HG03460 (cell line): Measurements from ENCODE around the gene TSC22D3.
A peak's percentile ranks its signal among the peaks of the same experiment; 100 is the strongest.
"Not testable (repeated sequence)": the region's sequence is repeated elsewhere in the genome, so short reads cannot be mapped to it uniquely, and the experiment has no call there.

Source experiments
- ATAC-seq: cut with Tn5 transposase; IDR thresholded peaks from one replicate; pipeline ENCODE4 v1.9.1; 2021; ENCODE audit not compliant: unreplicated experiment

TSC22D3 gene

DNA sequence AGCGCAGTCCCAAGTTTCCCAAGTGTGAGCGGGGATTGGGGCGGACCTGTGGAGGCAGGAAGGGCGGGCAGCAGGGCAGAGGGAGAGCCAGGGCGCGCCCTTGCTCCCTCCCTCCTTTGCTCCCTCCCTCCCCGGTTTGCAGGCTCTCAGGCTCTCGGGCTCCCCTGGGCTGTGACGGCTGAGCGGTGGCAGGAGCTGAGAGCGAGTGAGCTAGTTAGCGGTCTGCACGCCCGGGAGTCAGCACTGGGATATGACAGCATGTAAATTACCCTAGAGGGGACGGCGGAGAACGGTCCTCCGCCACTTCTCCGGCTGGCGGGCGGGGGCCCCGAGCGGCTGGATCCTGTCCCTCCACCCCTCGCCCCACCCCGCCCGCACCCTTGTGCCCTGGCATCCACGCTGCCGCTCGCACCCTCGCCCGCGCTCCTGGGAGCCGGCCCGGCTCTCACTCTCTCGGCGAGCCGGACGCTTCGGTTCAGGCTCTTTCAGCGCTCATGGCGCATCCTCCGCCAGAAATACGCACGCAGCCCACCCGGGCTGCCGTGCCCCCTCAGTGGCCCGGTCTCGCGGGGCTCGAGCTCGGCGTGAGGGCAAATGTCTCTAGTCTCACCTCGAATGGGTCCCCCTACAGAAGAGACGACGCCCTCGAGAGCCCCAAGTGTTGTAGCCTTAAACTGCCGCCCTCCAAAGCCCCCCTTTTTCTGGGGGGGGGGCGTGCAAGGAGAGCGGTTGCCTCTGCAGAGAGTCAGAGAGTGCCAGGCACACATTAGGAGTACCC is at the start of gene TSC22D3:
TSS of gene TSC22D3 (minus strand) at position 54 of the 778 bp plus-strand sequence. CDS start 368 bp downstream, outside the sequence.
- peak; percentile 84 for ATAC-seq

DNA sequence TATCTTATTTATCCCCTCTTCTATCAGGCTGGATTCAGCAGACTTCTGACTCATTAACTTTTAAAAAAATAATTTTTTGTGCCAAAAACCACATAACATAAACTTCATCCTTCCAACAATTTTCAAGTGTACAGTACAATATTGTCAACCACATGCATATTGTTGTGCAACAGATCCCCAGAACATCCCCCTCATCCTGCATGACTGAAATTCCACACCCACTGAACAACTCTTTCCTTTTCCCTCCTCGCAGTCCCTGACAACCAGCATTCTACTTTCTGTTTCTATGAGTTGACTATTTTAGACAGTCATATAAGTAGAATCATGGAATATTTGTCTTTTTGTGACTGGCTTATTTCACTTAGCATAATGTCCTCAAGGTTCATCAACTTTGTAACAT is 47.9 kb upstream of the TSC22D3 start:
- ATAC-seq, result no peak

DNA sequence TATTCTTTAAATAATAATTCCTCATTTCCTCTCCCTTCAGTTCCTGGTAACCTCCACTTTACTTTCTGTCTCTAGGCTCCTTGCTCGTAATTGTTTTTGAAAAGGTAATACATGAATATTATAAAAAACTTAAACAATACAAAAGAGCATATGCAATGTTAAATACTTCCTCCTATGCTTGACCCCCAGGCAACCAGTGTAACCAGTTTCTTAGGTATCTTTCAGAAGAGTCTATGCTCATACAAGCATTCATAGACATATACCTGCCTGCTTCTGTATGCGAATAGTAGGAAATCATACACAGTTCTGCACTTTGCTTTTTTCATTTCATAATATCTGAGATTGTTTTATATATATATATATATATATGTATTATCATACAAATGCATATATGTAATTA is 47.5 kb upstream of the TSC22D3 start:
- ATAC-seq, result no peak

DNA sequence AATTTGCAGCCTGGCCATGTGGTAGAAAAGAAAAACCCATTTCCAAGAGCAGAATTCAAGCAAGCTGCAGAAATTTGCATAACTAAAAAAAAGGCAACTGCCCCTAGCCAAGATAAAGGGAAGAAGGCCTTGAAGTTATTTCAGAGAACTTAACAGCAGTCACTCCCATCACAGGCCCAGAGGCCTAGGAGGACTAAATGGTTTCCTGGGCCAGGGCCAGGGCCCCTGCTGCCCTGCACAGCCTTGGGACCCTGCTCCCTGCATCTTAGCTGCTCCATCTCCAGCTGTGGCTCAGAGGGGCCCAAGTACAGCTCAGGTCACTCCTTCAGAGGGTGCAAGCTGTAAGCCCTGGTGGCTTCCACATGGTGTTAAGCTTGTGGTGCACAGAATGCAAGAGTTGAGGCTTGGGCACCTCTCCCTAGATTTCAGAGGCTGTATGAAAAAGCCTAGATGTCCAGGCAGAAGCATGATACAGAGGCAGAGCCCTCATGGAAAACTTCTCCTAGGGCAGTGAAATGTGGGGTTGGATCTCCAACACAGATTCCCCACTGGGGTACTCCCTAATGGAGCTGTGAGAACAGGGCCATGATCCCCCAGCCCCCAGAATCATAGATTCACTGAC is 43.4 kb upstream of the TSC22D3 start:
- ATAC-seq, result no peak

DNA sequence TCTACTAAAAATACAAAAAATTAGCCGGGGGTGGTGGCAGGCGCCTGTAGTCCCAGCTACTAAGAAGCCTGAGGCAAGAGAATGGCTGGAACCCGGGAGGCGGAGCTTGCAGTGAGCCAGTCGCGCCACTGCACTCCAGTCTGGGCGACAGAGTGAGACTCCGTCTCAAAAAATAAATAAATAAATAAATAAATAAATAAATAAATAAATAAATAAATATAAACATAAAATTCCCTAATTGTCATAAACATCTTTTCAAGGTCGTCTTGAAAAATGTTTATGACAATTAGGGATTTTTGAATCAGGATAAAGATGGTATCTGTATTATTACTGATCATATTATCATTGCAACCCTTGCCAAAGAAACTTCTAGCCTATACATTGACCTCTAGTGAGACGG is 34.5 kb upstream of the TSC22D3 start:
- not testable (repeated sequence) for ATAC-seq

DNA sequence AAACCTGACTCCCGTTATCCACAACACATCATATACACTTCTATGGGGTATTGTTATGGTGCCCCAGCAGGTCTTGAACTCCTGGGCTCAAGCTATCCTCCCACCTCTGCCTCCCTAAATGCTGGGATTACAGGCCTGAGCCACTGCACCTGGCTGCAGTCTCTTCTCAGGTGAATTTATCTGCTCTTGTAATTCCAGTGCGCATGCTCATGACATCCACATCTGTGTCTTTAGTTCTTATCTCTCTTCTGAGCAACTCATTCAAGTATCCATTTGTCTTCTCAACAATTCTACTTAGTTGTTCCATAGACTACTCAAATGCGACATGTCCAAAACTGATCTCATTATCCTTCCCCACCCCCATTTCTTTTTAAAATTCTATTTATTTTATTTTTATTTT is 29.6 kb upstream of the TSC22D3 start:
- no peak for ATAC-seq

DNA sequence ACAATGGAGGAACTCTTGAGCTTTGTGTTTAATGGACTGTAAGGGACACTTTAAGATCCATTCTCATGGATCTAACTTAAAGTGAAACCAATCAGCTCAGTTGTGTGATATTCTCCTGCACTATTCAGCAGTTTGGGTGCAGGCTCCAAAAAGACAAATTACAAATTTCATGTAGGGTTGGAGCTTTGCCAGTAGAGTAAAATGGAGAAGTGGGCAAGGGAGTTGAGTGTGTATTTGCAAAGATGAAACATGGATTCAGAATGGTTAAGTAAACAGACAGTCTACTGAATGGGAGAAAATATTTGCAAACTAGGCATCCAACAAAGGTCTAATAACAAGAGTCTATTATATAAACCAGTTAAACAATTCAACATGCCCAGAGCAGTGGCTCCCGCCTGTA is 28.8 kb upstream of the TSC22D3 start:
- ATAC-seq, result no peak

DNA sequence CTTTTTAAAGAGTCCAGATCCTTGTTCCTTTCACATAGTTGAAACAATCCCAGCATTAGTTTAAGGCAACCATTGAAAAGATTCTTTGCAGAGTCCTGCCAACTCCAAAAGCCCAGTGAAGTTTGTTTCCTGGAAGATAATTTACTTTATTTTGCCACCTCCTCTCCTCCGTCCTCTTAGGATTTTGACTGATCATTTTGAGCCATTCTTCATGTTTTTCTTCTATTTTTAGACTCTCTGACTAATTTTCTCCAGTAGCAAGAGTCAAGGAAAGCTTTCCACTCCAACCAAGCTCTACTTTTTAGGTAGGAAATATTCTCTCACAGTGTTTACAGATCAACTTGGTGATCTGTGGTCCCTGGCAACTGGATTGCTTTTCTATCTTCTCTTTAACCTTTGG is 12.2 kb upstream of the TSC22D3 start:
- ATAC-seq, result no peak

DNA sequence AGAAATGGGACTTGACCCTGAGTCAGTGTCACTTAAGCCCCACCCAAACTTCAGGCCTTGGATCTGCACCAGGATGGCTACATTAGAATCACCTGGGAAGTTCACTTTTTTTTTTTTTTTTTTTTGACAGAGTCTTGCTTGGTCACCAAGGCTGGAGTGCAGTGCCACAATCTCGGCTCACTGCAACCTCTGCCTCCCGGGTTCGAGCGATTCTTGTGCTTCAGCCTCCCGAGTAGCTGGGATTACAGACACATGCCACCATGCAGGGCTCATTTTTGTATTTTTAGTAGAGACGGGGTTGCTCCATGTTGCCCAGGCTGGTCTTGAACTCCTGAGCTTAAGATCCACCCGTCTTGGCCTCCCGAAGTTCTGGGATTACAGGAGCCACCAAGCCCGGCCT is 4.9 kb upstream of the TSC22D3 start:
- no peak for ATAC-seq

DNA sequence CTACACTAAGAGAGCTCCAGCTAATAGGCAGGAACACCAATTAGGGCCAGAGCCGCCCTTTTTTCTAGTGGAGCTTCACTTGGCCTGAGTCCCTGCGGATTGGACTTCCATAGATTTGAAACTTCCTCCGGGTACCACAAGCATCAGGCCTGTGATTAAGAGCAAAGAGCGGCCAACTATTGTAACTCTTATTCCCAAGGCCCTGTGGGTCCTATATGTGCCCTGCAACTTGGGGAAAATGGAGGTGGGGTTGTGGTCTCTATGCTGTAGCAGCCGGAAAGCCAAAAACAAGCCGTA is 1.9 kb upstream of the TSC22D3 start, which contains the start of gene NCBP2L:
TSS of gene NCBP2L (plus strand) at position 198 of the 297 bp plus-strand sequence. CDS start 16,488 bp downstream, outside the sequence.
- no peak for ATAC-seq

DNA sequence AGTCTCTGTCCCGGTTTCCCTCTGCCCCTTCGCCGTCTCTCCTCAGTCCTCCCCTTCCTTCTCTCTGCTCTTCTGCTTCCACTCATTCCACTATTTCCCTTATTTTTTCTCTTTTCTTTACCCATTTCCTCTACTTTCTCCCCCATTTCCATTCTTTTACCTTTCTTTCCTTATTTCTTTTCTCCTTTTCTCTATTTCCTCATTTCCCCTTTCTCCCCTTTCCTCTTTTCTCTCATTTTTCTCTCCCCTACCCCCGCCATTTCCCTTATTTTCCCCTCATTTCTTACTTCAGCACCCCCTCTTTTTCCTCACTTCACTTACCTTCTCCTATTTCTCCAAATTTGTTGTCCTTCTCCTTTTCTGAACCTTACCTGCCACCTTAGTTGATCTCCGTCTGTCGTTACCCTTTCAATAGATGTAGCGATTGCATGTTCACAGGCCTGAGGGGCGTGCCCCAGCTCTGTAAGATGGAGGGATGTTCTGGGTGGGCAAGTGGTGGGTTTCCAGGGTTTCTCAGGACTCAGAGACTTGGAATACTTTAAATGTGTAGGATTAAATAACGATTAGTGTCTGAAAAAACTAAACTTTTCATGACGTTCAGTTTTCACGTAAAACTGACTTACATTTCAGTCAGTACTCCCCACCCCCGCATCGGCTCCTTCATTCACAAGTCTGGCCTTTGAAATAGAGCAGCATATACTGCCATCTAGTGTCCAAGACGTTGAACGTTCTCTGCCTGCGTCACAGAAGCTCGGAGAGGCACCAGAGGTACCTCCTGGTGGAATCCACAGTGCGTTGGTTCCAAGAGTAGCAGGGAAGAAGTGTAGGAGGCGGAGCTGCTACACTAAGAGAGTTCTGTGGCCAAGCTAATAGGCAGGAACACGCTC is 1.3 kb upstream of the TSC22D3 start:
- ATAC-seq, result peak; percentile 63

DNA sequence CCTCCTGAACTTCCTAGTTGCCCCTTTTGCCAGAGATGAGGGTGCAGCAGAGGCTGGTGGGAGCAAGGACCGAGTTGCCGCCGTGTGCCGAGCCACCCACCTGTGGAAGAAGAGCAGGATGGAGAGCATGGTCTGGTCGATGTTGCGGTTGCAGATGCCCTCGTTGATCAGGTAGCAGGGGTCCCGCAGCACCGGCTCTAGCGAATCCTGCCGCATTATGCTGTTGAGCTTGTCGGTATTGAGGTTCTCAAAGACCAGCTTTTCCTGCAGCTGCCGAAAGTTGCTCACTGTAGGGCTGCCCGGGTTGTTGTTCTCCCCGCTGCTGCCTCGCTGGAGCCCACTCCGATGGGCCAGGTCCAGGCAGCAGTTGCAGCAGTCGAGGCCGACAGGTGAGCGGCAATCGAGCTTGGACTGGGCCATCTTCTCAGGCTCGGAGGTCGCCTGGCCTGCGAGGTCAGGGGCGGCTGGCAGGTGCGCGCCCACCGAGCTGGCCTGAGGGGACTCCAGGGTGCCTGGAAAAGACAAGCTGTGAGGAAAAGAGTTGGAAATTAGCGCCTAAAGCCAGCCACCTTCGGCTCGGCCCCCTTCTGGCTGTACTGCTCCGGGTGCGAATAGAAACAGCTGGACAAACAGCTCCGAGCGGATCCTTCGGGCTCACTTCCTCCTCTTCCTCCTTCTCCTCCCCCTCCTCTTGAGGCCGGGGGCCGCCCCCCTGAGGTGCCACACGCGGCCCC is 420 bp downstream of the TSC22D3 start:
- peak; percentile 19 for ATAC-seq

DNA sequence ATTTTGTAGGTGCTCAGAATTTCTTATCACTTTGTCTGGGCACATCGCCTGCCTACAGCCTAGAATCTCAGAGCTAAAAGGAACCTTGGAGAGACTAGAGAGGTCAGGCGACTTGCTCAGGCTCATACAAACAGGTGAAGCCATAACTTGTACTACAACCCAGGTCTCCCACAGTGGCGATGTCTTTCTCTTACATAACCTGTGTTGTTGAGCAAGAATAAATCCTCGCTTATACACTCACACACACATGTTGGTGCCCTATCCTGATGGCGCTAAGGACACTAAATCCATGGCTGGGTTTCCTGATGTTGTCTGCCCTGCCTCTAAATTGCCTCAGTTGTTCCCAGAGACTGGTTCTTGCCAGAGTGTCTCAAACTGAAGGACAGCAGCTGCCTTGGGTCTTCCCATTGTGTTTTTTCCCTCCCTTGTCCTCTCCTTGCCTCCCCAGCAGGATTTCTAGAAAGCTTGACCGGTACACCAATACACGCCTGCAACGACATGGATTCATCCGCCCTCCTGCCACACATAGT is 1.6 kb downstream of the TSC22D3 start:
- no peak for ATAC-seq

DNA sequence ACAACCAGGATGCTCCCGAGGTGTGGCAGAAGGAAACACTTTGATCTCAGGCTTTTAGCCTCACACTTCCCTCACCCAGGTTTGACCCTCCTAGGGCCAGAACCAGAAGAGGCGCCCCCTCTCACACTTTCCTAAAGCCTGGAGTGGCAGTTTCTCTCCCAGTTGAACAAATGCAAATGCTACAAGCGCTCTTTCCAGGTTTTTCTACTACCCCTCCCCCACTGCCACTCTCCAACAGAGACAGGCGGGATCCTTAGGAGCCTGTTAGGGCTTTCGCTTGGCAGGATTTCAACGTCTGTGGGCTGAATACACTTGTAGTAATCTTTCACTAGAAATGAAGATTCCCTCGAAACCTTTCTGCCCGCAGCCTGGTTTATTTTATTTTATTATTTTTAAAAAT is 2.4 kb downstream of the TSC22D3 start:
- no peak for ATAC-seq

DNA sequence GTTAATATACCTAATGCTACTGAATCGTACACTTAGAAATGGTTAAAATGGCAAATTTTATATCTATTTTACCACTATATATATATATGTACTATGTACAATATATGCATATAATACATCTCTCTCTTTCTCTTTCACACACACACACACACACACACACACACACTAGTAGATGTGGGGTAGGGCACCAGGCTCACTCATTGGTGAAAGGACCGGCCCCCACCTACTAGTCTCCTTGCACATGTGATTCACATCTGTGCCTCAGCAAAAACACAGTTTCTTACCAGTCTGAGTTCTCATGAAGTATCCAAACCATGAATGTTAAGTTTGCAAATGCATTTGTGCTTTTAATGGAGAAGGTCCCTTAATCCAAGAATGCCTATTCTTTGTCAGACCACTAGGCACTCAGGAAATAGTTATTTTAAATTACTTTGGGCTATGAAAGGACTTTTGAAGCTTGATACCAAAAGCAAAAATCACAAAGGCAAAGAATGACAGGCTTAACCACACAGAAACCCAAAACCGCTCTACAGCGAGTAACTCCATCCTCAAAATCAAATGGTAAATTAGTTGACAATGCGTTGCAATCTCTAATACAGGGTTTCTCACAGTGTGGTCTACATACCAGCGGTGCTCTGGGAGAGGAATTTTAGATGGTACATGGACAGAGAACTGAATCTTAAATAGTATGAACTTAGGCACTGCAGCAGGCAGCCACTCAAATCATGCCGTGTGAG is 5.8 kb downstream of the TSC22D3 start:
- ATAC-seq, result no peak

DNA sequence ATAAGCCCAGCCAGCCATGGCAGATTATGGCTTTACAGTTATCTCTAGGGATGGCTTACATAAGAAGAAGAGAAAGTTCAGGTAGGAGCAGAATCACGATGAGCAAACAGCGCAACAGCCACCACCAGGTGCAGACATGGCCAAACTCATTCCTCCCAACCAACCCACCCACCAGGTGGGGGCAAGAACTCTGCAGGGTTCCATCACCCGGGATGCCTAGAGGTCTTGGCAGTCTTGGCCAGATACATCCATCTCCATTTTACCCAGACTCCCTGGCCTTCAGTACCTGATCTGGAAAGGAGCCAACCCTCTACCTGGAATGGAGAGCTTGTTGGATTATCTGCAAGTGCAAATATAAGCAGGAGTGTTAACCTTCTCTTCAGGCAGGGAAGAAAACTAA is 7.5 kb downstream of the TSC22D3 start:
- no peak for ATAC-seq

DNA sequence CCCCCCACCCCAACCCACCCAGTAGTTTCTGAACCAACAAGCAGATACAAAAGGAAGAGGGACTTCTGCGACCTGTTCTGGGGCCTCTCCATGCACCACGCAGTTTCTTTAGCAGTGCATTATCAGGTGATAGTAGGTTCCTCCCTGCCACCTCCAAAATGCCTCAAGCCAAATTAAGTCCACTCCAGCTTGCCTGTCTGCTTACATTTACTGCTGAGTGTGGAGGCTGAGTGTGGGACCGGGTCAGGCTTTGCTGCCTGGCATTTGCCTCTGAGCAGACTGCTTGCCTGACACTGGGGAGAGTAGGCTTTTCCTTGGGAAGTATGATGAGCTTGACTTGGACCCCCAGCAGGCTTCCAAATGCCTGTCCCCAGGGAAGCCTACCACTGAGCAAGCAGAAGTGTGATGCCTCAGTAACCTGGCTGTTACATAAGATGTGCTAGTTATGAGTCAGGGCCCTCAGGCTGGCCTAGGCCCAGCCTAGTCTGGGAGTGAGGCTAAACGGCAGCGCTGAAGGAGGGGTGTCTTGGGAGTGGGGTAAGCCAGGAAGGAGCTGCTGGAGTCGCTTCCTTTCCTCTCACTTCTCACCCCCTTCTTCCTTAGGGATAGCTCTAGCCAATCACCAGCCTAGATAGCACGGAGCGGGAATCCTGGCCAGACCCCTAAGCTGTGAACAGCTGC is 9.0 kb downstream of the TSC22D3 start:
- no peak for ATAC-seq

DNA sequence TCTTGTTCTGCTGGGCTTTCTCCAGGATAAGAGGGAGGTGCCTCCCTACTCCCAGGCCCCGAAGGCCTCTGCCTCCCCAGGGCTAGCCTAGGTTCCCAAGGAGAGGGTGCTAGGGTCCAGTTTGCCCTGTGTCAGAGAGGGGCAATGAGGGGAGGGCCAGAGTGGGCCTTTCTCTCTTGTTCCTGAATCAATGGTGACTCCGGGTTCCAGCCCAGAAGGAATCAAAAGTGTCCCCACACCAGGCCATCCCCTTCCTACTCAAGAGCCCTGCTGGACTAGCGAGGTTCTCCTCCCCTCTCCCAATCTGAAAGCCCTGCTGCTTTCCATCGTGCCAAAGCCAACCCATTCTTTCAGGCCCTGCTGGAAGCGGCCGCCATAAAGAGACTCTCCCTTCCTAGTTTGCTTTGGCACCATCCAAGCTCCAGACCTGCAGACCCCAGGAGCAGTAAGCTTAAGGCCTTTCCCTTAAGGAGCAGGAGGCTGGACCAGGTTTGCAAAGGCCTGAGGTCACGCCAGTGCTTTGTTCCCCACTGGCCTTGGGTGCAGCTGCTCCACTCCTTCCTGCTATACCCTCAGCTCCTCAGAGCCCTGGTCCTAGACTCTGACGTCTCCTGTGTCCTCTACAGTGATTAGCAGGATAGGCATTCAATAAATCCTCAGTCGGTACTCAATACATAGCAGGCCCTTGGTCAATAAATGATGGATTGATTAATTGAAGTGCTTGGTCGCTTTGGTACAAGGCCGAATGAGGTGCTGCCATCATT is 10.6 kb downstream of the TSC22D3 start:
- ATAC-seq, result no peak

DNA sequence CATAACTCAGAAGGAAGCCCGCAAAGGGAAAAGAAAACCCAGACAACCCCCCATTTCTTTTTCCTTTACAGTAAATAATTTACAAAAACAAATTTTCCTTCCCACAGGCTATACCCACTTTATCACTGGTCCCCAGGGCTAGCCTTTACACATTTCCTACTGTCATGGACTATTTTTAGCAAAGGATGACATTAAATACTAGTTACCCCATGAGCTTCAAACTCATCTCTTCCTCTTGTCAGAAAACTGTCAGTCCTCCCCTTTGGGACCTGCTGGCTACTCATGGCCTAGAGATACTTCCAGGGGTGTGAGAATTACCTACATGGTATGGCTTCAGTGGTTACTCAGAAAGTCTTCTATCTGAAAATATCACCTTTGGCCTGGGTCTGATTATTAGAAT is 11.9 kb downstream of the TSC22D3 start:
- ATAC-seq, result no peak
